Stimulated activated CD8-positive, alpha-beta memory T cell treated with anti-CD3 and anti-CD28 coated beads, Interleukin-2, amount 100 ng/mL, for 1 hour (primary cell): ENCODE measurements around the gene ILDR1.
"Not testable (repeated sequence)": the region's sequence is repeated elsewhere in the genome, so short reads cannot be mapped to it uniquely, and the experiment has no call there.

ENCODE experiments used
- DNase-seq, 2 donors: peaks; one replicate each; pipeline ENCODE4 v3.0.0-alpha.2; 2020; ENCODE audit warnings: low read depth in 2 of 2

Gene ILDR1

GRCh38 chr3:121943431-121943830 lies 78.6 kb downstream of the ILDR1 start:
- DNase-seq: no peak

DNA sequence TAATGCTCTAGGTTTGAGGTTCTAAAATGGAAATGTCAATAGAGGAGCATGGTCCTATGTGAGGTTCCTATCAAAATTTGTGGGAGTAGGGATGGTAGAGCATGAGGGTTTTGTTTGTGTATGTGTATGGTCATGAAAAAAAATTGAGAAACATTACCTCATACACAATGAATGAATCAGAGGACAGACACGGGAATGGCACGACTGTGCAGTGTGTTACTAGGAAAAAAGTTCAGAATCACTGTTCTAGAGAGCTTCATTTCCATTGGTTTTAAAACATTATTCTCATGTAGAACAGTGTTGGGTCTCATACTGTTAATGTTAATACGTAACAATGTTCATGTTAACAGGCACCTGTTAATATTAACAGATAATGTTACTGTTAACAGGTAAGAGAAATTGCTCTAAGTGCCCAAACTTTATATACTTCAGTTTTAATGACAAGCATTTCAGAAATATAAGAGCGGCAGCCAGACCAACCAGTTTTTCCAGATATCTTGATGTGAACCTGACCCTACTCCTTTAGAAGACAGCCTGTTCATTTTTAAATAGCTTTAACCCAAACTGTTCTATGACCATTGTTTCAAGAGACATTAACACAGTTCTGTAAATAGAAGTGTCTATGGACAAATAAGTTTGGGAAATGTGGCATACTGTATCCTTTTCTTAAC lies 79.8 kb downstream of the ILDR1 start:
- DNase-seq: no peak

GRCh38 chr3:121941592-121941991 lies 80.5 kb downstream of the ILDR1 start:
- no peak for DNase-seq

DNA sequence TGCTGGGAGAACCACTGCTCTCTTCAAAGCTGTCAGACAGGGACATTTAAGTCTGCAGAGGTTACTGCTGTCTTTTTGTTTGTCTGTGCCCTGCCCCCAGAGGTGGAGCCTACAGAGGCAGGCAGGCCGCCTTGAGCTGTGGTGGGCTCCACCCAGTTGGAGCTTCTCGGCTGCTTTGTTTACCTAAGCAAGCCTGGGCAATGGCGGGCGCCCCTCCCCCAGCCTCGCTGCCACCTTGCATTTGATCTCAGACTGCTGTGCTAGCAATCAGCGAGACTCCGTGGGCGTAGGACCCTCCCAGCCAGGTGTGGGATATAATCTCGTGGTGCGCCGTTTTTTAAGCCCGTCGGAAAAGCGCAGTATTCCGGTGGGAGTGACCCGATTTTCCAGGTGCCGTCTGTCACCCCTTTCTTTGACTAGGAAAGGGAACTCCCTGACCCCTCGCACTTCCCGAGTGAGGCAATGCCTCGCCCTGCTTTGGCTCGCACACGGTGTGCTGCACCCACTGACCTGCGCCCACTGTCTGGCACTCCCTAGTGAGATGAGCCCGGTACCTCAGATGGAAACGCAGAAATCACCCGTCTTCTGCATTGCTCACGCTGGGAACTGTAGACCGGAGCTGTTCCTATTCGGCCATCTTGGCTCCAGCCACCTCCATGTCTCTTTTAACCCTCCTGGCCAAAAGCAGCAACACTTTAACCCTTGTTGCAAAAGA lies 83.7 kb downstream of the ILDR1 start:
- DNase-seq: not testable (repeated sequence)
